ENCODE data around the gene LPCAT3.

LPCAT3 gene

GRCh38 chr12:6998715-6999451, 19.4 kb downstream of the LPCAT3 start:
- no peak for DNase-seq (ENCODE audit: low read depth)

GRCh38 chr12:6996040-6996441, 22.2 kb downstream of the LPCAT3 start:
- DNase-seq (ENCODE audit: low read depth), result no peak

GRCh38 chr12:6987956-6988553, 30.2 kb downstream of the LPCAT3 start:
- no peak for DNase-seq (ENCODE audit: low read depth)

- DNase-seq (ENCODE audit: low read depth), result no peak
Measured at GRCh38 chr12:6982532-6982931, 35.7 kb downstream of the LPCAT3 start.

GRCh38 chr12:6981152-6982052, 36.9 kb downstream of the LPCAT3 start:
- DNase-seq (ENCODE audit: low read depth), result no peak

- DNase-seq (ENCODE audit: low read depth), result no peak
Measured at GRCh38 chr12:6980740-6981139, 37.5 kb downstream of the LPCAT3 start.

GRCh38 chr12:6980075-6980474, 38.2 kb downstream of the LPCAT3 start:
- DNase-seq (ENCODE audit: low read depth), result no peak

GRCh38 chr12:6979453-6979852, 38.8 kb downstream of the LPCAT3 start:
- no peak for DNase-seq (ENCODE audit: low read depth)

- DNase-seq (ENCODE audit: low read depth), result no peak
Measured at GRCh38 chr12:6979021-6979420, 39.3 kb downstream of the LPCAT3 start.

- DNase-seq (ENCODE audit: low read depth), result no peak
Measured at GRCh38 chr12:6978611-6979011, 39.7 kb downstream of the LPCAT3 start.

GRCh38 chr12:6978188-6978587, 40.1 kb downstream of the LPCAT3 start:
- no peak for DNase-seq (ENCODE audit: low read depth)

GRCh38 chr12:6977653-6978052, 40.6 kb downstream of the LPCAT3 start:
- DNase-seq (ENCODE audit: low read depth), result no peak

GRCh38 chr12:6975297-6976032, 42.8 kb downstream of the LPCAT3 start:
- DNase-seq (ENCODE audit: low read depth), result no peak

GRCh38 chr12:6974180-6974579, 44.1 kb downstream of the LPCAT3 start:
- DNase-seq (ENCODE audit: low read depth), result no peak

GRCh38 chr12:6970096-6970527, 48.2 kb downstream of the LPCAT3 start:
- DNase-seq (ENCODE audit: low read depth), result no peak

- no peak for DNase-seq (ENCODE audit: low read depth)
Measured at GRCh38 chr12:6968426-6968825, 49.9 kb downstream of the LPCAT3 start.

- no peak for DNase-seq (ENCODE audit: low read depth)
Measured at GRCh38 chr12:6967651-6968100, 50.6 kb downstream of the LPCAT3 start.

- no peak for DNase-seq (ENCODE audit: low read depth)
Measured at GRCh38 chr12:6966351-6966750, 51.9 kb downstream of the LPCAT3 start.

- DNase-seq (ENCODE audit: low read depth), result no peak
Measured at GRCh38 chr12:6965714-6966113, 52.6 kb downstream of the LPCAT3 start.

- DNase-seq (ENCODE audit: low read depth), result peak; percentile 80
Measured at GRCh38 chr12:6965026-6965661, 53.1 kb downstream of the LPCAT3 start.

- DNase-seq (ENCODE audit: low read depth), result no peak
Measured at GRCh38 chr12:6964605-6965025, 53.7 kb downstream of the LPCAT3 start.

Measured in activated T-cell treated with anti-CD3 and anti-CD28 coated beads for 48 hours (primary cell).